ENCODE data around the gene VSIG2.

DNA sequence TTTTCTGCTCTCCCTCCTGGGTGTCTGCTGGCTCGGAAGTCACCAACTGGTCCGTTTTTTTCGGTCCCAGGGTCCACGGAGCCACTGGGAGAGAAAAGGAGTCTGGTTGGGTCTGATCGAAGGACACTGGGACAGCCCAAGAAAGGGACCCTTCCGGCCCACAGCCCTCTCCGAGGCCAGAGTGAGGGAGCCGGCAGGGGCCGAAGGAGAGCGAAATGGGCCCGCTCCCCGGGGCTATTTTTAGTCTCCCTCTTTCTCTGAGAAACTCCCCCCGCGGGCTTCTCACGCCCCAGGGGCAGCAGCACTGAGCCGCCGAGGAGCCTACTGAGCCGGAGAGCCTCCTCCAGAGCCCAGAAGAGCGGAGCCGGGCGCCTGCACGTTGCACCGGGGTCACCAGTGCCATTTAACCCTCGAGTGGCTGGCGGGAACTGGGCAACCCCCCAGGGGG is 8.2 kb upstream of the VSIG2 start:
- TF ChIP-seq, protein P1, sequence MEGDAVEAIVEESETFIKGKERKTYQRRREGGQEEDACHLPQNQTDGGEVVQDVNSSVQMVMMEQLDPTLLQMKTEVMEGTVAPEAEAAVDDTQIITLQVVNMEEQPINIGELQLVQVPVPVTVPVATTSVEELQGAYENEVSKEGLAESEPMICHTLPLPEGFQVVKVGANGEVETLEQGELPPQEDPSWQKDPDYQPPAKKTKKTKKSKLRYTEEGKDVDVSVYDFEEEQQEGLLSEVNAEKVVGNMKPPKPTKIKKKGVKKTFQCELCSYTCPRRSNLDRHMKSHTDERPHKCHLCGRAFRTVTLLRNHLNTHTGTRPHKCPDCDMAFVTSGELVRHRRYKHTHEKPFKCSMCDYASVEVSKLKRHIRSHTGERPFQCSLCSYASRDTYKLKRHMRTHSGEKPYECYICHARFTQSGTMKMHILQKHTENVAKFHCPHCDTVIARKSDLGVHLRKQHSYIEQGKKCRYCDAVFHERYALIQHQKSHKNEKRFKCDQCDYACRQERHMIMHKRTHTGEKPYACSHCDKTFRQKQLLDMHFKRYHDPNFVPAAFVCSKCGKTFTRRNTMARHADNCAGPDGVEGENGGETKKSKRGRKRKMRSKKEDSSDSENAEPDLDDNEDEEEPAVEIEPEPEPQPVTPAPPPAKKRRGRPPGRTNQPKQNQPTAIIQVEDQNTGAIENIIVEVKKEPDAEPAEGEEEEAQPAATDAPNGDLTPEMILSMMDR (IDR thresholded peaks at IDR 0.05): no peak
- TF ChIP-seq POLR2A (IDR thresholded peaks at IDR 0.05): no peak
